HG02973 (cell line): Measurements from ENCODE around the gene CPPED1.

Experiments
- ATAC-seq: cut with Tn5 transposase; IDR thresholded peaks from one replicate; pipeline ENCODE4 v1.9.1; 2021; ENCODE audit warnings: moderate library complexity; ENCODE audit not compliant: unreplicated experiment

CPPED1 gene

DNA sequence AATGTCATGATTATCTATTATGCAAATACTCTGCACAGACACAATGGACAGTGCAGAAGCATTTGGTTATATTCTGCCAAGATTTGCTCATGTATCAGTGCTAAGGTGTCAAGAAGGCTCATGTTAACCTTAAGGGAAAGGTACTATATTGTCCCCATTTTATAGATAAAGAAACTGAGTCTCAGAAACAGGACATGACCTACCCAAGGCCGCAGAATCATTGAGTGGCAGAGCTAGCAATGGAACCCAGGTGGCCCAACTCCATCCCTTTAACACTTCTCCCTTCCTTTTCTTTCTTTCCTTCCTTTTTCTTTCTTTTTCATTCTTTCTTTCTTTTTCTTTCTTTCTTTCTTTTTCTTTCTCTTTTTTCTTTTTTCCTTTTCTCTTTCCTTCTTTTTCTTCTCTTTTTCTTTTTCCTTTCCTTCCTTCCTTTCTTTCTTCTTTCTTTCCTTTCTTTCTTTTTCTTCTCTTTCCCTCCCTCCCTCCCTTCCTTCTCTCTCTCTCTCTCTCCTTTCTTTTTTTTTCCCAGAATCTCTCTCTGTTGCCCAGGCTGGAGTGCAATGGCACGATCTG is 149.8 kb downstream of the CPPED1 start:
- no peak for ATAC-seq

DNA sequence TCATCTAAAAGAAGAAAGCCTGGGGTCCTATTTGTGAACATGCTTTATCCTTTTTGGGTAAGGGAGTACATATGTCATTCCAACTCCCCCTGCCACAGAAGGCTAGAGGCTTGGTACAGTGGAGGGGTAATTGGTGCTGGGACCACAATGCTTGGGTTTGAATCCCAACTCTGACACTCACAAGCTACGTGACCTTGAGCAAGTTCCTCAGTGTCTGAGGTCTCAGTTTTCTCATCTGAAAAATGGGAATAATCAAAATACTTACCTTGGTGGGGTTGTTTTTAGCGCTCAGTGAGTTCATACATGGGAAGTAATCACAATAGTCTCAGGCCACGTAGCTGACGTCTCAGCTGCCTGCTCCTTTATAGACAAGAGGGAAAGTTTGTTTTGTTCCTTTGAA is 150.8 kb downstream of the CPPED1 start:
- no peak for ATAC-seq

DNA sequence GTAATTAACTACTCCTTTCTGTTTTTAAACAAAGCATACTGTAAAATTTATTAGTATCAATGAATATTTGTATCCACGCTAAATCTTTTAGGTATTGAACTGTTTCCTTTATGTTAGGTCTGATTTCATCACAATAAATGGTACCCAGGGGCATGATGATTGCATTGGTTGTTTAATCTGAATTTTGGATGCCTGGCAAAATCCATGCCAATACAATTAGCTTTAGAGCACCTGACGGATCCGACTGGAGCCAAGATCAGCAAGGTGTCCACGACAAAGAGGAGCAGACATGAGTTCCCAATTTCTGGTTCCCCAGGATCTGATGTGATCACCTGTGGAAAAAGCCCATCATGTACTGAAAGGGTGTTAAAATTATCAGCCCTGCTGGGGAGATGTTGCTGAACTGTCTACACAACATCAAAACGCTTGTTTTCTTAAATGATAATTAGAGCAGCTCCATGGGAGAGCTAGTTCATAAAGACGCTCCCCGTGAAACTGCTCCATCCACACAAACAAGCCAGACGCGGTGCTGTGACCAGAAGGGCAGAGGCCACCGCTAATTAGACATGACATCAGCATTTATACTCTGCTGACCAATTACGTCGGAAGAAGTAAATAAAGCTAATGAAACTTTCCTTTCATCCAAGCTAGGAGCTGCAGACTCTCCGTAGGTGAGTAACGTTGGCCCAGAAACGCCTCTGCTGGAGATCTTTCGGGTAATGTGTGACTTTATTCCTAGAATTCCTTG is 151.7 kb downstream of the CPPED1 start:
- ATAC-seq = no peak

DNA sequence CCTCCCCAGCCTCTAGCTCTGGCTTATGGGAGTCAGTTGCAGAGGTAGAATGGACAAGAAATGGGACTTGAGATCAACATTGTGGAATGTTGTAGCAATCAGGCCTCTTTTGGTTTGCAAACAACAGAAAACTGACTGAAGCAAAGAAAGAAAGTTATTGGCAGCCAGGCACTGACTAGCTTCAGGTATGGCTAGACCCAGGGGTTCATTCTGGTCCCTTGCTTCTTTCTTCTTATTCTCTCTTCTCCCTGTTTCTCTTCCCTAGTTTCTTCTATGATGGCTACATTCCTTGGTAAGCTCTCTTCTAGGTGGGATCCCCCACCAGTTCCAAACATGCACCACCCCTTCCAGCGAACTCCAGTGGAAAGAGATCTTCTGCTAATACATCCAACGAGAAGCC is 154.3 kb downstream of the CPPED1 start:
- ATAC-seq = no peak

DNA sequence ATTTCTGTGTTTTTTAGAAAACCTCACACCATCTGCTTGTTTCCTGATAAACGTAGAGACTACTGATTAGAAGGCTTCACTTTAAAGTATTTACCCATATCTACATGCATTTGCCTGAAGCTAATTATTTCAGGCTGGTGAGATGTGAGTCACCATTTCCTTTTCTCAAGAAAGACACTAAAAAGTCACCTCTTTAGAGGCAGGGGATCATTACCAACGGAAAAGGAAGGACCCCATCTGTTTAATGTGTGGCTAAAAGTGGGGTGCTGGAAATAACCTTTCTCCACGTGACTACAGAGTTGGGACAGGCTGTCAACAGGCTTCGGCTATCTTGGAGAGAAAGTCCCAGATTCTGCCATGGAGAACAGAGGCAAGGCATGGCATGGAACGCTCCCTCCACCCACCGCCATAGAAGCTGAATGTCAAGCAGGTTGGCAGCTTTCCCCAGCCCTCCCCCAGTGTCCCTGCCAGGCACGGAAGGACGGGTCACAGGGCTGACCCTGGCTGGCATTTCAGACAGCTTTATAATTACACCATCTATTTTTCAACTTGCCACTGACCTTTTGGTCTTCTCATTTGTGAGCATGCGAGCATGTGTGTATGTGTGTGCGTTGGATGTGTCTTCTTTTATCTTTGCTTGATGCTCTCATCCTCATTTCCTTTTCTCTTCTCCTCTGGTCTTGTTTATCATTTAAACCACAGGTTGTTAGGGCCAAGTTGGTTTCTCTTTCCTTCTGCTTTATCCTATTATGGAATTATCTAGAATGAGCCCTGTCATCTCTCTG is 157.0 kb downstream of the CPPED1 start:
- no peak for ATAC-seq

DNA sequence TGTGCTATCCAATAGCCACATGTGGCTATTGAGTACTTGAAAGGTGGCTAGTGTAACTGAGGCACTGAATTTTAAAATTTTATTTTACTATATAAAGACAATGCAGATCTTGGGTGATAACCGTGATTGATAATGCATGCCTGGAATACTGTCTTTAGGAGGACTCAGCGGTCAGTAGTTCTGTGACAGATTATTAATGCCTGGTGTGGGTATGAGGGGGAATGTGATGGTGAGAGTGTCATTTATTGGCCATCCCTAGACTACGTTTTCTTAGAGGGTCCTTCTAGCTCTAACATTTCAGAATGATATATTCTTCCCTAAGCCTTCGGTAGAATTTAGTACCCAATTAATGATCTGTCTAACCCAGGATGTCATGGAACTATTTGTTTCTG is 157.6 kb downstream of the CPPED1 start:
- ATAC-seq = no peak

DNA sequence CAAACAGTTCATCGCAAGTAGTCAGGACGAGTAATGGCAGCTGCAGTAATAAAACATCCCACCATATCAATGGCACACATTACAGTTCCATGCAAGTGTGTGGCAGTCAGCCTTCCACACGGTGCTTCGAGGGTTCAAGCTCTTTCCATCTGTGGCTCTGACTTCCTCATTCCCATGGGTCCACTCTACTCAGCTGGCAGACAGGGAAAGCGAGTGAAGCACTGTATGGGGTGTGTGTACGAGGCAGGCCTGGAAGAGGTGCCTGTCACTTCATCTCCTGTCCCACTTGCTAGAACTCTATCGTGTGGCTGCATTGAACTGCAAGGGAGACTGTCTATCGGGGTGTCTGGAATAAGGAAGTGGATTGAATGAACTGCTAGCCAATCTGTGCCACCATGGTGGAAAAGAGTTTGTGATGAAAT is 160.6 kb downstream of the CPPED1 start:
- ATAC-seq = no peak

DNA sequence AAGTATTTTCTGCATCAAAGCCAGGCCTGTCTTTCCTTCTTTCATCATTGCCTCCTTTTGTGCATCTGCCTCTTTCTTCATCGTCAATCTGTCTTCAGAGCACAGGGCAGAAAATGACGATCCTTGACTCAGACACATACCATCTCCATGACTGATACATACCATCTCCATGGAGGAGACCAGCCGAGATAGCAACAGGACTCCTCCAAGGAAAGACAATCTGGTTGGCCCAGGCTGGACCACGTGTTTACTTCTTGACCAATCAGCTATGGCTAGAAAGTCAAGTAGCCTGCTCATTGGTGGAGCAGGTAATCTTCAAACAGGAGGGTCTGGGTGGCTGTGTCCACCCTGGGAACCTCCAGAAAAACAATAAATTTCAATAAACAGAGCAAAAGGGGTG is 164.6 kb downstream of the CPPED1 start:
- ATAC-seq = no peak

DNA sequence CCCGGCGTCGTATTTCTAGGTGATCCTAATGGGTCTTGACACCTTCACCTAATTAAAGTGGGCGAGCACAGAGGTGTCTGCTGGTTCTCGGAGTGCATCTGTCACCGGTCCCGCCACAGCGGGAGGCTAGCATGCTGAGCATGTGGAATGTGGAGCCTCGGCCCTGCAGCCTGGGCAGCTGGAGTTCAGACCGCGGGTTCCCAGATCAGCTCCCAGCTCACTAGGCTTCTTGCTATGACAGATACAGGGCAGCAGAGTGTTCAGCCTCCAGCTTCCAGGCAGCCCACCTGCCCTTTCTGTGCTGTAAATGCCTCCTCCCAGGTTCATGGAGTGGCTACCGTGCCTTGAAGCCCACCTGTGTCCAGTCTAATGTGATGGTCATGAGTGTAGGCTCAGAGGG is 166.7 kb downstream of the CPPED1 start:
- ATAC-seq = no peak

DNA sequence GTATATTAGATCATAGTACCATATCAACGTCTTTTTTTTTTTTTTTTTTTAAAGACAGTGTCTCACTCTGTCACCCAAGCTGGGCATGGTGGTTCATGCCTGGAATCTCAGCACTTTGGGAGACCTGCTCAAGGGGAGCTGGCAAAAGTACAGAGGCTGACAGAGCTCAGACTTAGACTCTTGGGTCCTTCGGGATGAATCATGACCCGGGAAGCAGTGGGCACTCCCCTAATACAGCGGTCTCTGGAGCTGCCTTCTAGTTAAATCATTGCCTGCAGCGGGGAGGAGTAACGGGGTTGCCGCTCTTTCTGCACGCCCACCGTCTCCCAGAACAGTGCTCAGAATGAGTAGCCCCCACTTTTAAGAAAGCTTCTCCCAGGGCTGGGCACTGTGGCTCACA is 174.4 kb downstream of the CPPED1 start:
- ATAC-seq = no peak

DNA sequence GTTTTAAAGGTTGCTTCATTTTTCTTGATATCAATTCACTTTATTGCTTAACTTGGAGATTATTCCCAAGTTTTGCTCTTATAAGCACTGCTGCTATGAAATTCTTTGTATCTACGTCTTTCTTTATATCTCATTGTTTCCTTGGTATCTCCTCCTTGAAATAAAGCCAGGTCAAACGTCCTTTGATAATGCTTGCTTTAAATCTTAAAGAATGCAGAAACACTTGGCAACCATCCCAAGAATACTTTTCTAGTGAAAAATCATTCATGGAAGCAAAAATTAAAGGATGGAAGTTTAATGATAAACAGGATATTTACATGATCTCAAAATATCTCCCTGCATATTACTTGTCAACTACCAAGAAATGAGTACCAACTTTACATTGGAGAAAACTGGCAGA is 175.2 kb downstream of the CPPED1 start:
- ATAC-seq = no peak

DNA sequence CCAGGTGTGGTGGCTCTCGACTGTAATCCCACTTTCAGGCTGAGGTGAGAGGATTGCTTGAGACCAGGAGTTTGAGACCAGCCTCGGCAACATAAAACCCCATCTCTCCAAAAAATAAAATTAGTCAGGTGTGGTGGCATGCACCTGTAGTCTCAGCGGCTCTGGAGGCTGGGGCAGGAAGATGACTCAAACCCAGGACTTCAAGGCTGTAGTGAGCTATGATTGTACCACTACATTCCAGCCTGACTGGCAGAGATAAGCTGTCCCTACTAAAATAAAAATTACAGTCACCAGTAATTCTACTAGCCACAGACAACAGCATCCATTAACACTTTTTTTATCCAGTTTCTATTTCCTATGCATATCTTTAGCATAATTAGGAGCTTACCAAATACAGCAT is 176.3 kb downstream of the CPPED1 start:
- ATAC-seq = no peak

DNA sequence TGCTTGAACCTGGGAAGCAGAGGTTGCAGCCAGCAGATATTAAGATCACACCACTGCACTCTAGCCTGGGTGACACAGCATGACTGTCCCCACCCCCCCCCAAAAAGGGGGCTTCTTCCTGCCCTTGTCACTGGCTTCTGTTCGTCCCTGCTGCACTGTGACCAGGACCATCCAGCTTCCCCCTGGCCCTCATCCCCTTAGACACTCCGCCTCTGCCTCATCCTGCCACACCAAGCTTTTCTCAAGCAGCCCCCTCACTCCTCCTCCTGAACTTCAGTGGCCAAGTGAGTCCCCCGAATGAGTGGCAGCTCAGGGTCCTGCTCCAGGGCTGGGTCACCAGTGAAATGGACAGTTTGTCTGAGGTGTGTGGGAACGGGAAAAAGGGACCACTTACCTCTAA is 177.3 kb downstream of the CPPED1 start:
- ATAC-seq = no peak

DNA sequence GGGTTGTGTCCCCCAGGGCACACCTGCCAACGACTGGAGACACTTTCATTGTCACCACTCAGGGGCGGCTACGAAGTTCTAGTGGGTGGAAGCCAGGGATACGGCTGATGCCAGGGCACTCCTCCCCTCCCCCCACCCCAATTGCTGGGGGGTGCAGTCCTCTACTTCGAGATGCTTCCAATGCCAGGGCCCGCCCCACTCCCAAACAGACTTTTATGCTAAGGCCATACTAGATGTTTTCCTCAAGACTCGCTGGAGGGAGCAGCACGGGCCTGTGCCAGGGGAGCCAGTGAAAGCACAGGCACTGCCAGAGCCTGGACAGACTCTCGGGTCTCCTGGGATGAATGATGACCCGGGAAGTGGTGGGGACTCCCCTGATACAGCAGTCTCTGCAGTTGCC is 178.0 kb downstream of the CPPED1 start:
- no peak for ATAC-seq

DNA sequence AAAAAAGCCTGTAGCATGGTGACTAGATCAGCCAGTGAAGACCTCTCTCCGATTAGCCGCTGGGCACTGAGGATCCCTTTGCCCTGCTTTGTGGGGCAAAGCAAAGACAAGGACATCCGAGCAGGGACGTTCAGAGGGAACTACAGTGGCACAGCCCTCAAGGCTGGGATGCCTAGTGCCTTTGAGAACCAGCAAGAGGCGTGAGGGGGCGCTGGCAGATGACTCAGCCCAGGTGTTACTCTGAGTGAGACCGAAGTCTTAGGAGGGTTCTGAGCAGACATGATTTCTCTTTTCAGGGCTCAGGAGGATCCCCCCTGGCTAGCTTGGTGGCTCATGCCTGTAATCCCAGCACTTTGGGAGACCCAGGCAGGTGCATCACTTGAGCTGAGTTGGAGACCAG is 178.6 kb downstream of the CPPED1 start:
- ATAC-seq = no peak

DNA sequence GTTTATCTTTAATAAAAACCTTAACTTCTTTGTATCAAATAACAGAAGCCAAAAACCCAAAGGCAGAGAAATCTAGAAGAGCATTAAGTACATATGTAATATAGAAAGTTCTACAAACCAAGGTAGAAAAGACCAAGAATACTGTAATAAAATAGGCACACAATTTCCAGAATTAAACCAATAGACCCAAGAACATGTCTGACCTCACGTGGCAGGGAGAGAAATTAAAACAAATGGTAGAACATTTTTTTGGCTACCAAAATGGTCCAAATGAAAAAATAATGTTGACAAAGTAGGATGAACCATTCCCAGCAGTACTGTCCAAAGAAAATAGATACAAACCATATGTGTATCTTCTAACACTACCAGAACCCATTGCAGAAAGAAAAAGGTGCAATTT is 183.5 kb downstream of the CPPED1 start:
- ATAC-seq = no peak

DNA sequence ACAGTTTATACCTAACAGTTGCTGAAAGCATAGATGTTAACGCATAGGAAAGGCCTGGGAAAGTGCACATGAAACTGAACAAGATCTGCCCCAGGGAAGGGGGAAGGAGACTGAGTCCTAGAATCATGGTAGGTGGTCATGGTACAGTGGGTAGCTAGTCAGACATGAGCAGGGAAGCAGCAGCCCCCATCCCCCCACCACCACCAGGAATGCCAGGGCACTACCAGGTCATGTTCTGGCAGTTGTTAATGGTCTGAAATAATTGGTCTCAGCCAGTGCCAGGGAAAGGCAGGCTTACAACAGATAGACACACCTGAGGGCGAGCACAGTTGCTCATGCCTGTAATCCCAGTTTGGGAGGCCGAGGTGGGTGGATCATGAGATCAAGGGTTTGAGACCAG is 185.2 kb downstream of the CPPED1 start:
- no peak for ATAC-seq

DNA sequence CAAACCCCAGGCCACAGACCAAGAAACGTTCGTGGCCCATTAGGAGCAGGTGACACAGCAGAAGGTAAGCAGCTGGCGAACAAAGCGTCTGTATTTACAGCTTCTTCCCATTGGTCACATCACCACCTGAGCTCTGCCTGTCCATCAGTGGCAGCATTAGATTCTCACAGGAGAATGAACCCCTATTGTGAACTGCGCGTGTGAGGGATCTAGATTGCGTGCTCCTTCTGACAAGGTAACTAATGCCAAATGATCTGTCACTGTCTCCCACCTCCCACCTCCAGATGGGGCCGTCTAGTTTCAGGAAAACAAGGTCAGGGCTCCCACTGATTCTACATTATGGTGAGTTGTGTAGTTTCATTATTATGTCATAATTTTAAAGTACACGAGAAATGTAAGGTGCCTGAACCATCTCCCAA is 186.3 kb downstream of the CPPED1 start:
- no peak for ATAC-seq

DNA sequence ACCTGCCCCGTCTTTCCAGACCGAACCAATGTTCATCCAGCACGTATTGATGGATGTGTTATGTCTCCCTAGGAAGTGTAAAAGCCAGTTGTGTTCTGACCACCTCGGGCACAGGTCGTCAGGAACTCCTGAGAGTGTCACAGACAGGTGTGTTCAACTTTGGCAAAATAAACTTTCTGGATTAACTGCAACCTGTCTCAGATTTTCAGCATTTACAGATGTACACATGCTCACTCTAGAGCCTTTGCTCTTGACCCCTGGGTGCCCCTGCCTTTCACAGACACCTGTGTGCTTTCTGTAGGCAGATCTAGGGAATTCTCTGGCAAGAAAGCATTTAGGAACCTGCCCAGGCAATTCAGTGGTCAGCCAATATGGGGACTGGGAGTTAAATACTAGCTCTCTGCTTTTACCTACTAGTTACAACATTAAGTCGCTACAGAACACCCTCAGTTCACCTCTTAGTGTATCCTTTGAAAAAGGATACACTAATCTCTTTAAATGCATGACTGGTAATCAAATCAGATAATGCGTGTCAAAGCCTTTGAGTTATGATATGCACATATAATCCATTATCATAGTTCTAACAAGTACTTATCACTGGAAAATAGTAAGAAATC is 188.9 kb downstream of the CPPED1 start:
- ATAC-seq = no peak

DNA sequence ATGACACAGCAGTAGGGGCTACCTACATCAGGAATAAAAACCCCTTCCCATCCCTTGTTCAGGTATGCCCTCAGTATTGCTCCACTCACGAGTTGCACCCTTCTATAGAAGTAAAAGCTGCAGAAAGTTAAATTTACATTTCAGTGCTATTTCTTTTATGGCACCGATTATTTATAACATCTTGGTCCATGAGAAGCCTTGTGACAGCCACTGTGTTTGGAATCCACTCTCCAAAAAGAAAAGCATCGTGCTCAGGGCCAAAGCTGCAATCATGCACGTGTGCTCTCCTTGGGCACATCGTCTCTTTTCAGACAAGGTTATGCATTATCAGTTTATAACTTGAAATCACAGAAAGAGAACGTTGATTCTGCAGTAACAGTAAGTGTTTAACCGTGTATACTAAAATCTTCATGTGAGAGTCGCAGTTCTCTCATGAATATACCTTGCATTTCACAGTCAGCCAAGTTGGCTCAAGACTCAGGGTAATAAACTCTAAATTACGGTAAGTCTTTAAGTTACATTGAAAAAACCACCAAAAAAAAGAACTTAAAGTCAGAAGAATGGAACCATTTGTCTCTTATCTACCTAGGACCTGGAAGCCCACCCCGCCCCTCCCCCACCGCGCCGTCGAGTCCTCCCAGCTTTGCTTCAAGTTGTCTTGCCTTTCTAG is 189.6 kb downstream of the CPPED1 start:
- ATAC-seq = no peak
